ENCODE results near the gene DDRGK1.

DDRGK1 gene

DNA sequence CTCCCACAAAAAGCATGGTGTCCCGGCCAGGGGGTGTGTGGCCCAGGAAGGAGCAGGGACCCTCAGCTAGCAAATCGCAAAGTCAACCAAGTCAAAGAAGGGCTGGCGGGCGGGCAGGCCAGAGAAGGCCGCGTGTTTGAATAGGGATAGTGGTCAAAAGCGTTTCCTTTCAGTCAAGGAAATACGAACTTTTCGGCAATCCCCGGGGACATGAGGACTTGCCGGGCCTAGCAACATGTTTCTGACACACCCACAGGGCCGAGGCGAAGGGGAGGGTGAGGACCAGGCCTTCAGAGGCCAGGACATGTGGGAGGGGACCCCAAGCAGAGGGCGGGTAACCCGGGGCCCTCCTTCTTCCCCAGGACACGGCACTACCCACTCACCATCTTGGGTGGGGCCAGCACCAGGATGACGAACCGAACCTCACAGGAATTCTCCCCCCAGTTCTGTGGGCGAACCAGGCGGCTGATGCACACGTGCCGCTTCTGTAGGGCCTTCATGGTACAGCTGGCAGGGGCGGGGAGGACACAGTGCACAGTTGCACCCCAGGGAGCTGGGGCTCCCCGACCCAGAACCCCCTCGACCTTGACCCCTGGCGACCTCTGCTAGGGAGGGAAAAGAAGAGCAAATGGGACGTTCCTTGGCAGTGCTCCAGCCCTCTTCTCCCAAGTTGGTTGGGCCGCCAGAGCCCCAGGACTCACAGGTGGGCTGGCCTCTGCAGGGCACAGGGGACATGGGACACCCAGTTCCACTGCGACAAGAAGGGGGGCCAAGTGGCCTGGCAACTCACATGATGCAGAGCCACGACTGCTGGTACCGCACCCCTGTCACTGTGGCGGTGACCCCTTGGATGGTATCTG lies 28.9 kb upstream of the DDRGK1 start:
- TF ChIP-seq, protein P1, sequence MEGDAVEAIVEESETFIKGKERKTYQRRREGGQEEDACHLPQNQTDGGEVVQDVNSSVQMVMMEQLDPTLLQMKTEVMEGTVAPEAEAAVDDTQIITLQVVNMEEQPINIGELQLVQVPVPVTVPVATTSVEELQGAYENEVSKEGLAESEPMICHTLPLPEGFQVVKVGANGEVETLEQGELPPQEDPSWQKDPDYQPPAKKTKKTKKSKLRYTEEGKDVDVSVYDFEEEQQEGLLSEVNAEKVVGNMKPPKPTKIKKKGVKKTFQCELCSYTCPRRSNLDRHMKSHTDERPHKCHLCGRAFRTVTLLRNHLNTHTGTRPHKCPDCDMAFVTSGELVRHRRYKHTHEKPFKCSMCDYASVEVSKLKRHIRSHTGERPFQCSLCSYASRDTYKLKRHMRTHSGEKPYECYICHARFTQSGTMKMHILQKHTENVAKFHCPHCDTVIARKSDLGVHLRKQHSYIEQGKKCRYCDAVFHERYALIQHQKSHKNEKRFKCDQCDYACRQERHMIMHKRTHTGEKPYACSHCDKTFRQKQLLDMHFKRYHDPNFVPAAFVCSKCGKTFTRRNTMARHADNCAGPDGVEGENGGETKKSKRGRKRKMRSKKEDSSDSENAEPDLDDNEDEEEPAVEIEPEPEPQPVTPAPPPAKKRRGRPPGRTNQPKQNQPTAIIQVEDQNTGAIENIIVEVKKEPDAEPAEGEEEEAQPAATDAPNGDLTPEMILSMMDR (IDR thresholded peaks at IDR 0.05): no peak
- no peak for TF ChIP-seq ZFX (IDR thresholded peaks at IDR 0.05; ENCODE audit: borderline replicate concordance)
- H3K27ac ChIP-seq: no peak overlapping the region

DNA sequence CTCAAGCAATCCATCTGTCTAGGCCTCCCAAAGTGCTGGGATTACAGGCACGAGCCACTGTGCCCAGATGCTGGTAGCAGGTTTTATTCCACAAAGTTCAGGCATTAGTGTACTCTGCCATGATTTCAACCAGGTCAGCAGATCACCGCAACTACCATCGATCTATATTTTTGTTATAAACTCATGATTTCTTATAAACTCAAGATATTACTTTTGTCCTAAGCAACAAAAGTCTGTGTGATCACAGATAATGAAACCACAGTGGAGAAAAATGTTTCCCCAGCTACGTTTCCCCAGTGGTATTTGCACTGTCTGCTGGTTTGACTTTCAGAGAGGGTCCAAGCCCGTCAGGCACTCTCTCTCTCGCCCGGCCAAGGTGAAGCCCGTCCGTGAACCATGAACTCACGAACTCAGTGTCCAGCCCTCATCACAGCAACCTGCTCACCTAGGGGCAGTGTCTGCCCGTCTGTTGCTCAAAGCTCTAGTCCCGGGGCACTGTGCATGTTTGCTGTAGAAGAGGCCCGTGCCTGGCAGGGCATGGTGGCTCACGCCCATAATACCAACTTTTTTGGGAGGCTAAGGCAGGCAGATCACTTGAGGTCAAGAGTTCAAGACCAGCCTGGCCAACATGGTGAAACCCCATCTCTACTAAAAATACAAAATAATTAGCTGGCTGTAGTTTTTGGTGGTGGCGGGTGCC lies 27.6 kb upstream of the DDRGK1 start:
- 0 out of 2 replicates have a peak overlapping the region, but pooled peaks have one; percentile 5 for H3K27ac ChIP-seq
- no peak for TF ChIP-seq ZFX (IDR thresholded peaks at IDR 0.05; ENCODE audit: borderline replicate concordance)
- TF ChIP-seq, protein P1 (IDR thresholded peaks at IDR 0.05): no peak

DNA sequence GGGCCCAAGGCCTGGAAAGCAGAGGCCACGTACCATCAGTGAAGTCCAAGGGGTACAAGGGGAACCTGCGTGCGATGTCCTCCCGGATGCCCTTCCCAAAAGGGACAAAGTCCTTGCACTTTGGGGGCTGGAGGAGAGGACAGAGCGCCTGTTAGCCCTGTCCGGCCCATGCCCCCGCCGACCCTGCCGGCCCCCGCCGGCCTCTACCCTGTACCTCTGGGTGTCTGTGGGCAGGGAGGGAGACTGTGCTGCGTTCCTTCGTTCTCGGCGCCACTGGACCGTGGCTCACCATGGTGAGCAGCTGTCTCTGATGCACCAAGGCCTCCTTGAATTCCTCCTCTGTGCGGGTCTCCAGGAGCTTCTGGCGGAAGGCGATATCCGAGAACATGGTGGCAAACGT lies 26.6 kb upstream of the DDRGK1 start:
- no peak for TF ChIP-seq ZFX (IDR thresholded peaks at IDR 0.05; ENCODE audit: borderline replicate concordance)
- TF ChIP-seq, protein P1 (IDR thresholded peaks at IDR 0.05): no peak
- H3K27ac ChIP-seq: no peak overlapping the region

DNA sequence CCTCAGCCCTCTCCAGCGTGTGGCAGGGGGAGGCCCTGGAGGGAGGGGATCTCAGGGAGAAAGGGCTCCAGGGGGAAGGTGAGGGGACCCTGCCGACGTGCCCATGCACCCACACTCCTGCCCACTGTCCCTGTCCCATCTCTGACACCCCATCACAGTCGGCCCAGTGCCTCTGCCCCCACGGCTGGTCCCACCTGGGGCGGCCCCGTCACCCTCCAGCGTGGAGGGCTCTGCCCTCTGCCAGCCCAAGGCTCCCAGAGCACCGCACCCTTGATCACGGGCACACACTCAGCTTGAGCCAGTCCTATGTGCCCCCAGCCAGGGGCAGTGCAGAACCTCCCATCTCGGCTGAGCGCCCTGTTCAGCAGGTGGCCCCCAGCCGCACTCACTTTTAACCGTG lies 25.3 kb upstream of the DDRGK1 start:
- no peak for TF ChIP-seq ZFX (IDR thresholded peaks at IDR 0.05; ENCODE audit: borderline replicate concordance)
- TF ChIP-seq, protein P1 (IDR thresholded peaks at IDR 0.05): no peak
- H3K27ac ChIP-seq: no peak overlapping the region

DNA sequence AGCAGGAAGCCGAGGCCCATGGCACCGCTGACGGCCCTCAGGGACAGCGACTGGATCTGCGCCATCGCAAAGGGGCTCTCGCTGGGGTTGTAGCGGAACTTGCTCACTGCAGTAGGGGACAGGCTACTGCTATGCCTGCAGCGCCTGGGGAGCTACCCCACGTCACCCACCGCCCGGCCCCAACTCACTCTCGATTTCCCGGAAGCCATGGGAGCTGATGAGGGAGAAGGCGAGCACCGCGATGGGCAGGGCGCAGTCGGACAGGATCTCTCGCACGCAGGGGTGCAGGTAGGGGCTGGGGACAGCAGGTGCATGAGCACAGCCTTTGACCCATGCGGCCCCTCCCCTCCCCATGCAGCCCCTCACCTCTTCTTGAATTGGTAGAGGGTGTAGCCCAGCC lies 24.7 kb upstream of the DDRGK1 start:
- TF ChIP-seq ZFX (IDR thresholded peaks at IDR 0.05; ENCODE audit: borderline replicate concordance): no peak
- TF ChIP-seq, protein P1 (IDR thresholded peaks at IDR 0.05): no peak
- no peak overlapping the region for H3K27ac ChIP-seq

DNA sequence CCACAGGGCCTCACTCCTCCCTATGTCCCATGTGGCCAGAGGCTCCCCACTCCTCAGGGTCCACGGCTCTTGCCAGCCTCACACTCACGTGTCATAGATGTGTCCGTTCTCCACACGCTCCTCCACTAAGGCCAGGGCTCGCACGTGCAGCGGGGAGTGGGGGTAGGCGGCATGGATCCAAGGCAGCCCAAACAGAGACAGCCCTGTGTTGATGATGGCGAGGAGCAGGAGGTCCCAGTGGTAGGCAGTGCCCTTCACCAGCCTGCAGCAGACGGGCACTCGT lies 24.2 kb upstream of the DDRGK1 start:
- no peak overlapping the region for H3K27ac ChIP-seq
- TF ChIP-seq ZFX (IDR thresholded peaks at IDR 0.05; ENCODE audit: borderline replicate concordance): no peak
- TF ChIP-seq, protein P1 (IDR thresholded peaks at IDR 0.05): no peak

Measured in 22Rv1 (cell line).